ENCODE measurements around the gene SFXN3.

The SFXN3 gene

DNA sequence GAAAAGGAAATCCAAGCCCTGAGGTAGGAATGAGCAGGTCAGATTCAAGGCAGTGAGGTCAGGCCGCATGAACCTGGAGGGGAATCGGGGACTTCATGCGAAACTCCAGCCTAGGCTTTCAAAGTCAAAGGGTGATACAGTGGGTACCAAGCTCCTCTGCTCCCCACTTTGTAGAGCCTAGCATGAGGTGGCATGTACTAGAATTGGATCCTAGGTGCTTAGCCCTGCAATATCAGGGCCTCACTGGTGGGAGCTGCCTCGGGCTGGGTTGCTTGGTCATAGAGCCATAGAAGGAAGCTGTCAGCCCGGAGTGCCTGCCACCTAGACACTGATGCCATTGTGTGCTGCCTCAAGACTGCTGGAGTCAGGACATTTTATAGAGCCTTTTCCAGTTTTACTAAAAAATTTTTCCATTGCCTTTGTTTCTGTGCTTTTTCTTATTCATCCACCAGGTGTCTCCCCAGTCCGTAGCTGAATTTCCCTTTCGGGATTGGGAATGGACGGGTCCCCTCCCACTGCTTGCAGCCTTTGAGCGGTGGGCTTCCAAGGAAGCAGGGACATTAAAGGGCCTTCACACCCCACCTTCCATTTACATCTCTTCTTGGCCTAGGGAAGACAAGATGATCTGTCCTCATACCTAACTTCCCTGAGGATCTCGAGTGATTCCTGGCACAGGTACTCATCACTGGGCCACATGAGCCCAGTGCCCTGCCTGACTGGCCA is 36.9 kb upstream of the SFXN3 start:
- no peak for DNase-seq (ENCODE audit: low read depth)
- TF ChIP-seq, protein P1, sequence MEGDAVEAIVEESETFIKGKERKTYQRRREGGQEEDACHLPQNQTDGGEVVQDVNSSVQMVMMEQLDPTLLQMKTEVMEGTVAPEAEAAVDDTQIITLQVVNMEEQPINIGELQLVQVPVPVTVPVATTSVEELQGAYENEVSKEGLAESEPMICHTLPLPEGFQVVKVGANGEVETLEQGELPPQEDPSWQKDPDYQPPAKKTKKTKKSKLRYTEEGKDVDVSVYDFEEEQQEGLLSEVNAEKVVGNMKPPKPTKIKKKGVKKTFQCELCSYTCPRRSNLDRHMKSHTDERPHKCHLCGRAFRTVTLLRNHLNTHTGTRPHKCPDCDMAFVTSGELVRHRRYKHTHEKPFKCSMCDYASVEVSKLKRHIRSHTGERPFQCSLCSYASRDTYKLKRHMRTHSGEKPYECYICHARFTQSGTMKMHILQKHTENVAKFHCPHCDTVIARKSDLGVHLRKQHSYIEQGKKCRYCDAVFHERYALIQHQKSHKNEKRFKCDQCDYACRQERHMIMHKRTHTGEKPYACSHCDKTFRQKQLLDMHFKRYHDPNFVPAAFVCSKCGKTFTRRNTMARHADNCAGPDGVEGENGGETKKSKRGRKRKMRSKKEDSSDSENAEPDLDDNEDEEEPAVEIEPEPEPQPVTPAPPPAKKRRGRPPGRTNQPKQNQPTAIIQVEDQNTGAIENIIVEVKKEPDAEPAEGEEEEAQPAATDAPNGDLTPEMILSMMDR (IDR thresholded peaks at IDR 0.05; ENCODE audit: low read depth, low read length): peak; percentile 45
- TF ChIP-seq POLR2A (IDR thresholded peaks at IDR 0.05; ENCODE audit: extremely low read depth, insufficient read length) (no peak), MAX (IDR thresholded peaks at IDR 0.05; ENCODE audit: low read depth, low read length) (no peak)
- no peak overlapping the region for H3K4me3 ChIP-seq (ENCODE audit: low read depth, low read length)

- DNase-seq (ENCODE audit: low read depth): no peak
- no peak overlapping the region for H3K4me3 ChIP-seq (ENCODE audit: low read depth, low read length)
- TF ChIP-seq MYC (IDR thresholded peaks at IDR 0.05; ENCODE audit: low read depth, low read length): no peak
- TF ChIP-seq POLR2A (IDR thresholded peaks at IDR 0.05; ENCODE audit: extremely low read depth, insufficient read length): no peak
- TF ChIP-seq, protein P1 (IDR thresholded peaks at IDR 0.05; ENCODE audit: low read depth, low read length): no peak
- no peak for TF ChIP-seq MAX (IDR thresholded peaks at IDR 0.05; ENCODE audit: low read depth, low read length)
Observed at GRCh38 chr10:100995181-100995580, 35.9 kb upstream of the SFXN3 start.

DNA sequence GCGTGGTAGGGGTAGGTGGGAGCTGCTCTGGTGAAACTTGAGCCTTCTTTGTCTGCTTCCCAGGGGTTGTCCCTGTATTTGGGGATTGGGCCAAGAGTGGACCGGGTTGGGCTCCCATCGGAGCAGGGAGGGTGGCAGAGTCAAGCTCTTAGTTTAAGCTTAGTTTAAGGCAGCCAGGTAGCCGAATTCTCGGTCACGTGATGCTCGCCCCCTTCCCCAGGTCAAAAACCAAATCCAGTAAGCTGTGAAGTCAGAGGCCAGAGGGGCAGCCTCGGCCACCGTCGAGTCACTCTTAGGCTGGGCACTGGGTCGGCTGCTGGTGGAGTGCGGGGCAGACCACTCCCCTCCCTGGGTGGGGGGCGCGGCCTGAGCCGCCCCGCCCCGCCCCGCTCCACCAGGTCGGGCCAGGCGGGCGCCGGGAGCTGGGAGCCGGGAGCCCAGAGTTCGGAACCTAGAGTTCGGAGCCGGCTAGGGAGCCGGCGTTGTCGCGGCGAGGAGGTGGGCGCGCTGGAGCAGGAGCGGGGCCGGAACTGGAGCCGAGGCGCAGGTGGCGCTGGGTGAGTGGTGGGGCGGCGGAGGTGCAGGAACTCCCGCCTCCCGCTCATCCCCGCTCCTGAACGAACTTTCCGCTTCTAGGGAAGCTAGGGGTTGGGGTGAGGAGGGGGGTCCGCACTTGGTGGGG is 34.2 kb upstream of the SFXN3 start:
- peak; percentile 25 for TF ChIP-seq POLR2A (IDR thresholded peaks at IDR 0.05; ENCODE audit: extremely low read depth, insufficient read length)
- no peak for TF ChIP-seq MAX (IDR thresholded peaks at IDR 0.05; ENCODE audit: low read depth, low read length)
- H3K4me3 ChIP-seq (ENCODE audit: low read depth, low read length): peak overlapping the region; percentile 66
- peak; percentile 63 for DNase-seq (ENCODE audit: low read depth)

DNA sequence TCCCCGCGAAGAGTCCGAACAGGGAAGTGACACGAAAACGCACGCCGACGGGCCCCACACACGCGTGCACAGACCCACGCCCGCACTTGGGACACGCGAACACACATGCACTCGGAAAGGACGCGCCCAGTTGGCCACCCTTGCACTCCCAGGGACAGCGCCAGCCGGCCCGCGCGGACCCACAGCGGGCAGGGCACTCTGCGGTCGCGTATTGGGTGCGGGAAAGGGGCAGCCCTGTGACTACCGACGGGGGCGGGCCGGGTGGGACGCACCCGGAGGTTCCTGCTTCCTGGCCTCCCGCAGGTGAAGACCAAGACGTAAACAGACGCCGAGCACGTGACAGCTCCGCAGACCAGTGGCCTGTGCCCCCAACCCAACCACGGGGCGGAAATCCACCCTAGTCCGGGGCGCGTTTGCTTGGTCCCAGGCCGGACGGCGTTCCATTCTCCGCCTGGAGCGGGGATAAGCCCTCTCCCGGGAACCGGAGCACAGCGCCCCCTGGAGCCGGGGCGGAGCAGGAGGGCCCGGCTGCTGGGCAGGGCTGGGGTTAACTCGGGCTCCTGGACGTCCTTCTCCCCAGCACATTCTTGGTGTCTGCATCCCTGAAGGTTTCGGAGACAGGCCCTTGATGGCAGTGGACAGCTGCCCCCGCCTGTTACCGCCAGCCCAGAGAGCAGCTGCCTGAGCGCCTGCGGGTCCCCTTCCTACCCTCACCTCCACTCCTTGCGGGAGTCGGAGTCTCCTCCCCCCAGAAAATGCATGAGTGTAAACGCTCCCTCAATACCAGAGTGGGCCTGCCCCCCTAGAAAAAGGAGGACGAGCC is 33.5 kb upstream of the SFXN3 start:
- peak; percentile 19 for TF ChIP-seq POLR2A (IDR thresholded peaks at IDR 0.05; ENCODE audit: extremely low read depth, insufficient read length)
- peak; percentile 75 for TF ChIP-seq MYC (IDR thresholded peaks at IDR 0.05; ENCODE audit: low read depth, low read length)
- peak; percentile 93 for TF ChIP-seq MAX (IDR thresholded peaks at IDR 0.05; ENCODE audit: low read depth, low read length)
- TF ChIP-seq, protein P1 (IDR thresholded peaks at IDR 0.05; ENCODE audit: low read depth, low read length): peak; percentile 93
- peak overlapping the region; percentile 66 for H3K4me3 ChIP-seq (ENCODE audit: low read depth, low read length)
- DNase-seq (ENCODE audit: low read depth): peak; percentile 83

DNA sequence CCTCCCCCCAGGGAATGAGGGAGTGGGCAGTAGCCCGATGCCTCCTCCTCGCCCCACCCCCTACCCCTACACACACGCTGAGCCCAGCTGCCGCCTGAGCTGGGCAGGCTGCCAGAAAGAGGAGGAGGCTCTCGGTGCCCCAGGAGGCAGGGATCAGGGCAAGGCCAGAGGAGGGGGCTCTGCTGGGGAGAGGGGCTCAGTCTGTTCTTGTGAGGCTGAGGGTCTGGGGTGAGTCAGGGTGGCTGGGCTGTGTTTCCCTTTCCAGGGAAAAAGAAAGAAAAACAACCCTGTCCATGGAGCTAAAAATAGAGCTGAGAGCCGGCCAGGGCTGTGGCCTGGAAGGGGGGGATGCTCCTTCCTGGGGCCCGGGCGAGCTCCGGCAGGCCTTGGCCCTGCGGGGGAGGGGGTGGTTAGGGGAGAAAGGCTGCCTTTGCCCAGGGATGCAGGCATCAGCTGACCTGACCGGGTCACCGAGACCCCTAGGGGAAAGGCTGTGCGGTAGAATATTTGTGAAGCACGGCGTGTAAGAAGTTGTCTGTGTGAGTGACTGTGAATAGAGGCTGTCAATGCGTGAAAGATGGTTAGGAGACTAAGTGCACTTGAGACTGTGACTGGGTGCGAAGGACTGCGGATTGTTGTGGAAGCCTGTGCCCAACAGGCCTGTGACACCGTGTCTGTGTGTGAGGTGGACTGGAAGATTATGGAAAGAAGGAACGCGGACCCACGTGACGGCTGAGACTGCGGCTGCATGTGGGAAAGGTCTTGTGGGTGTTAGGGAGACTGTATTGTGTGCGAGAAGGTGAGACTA is 32.6 kb upstream of the SFXN3 start:
- peak overlapping the region; percentile 66 for H3K4me3 ChIP-seq (ENCODE audit: low read depth, low read length)
- TF ChIP-seq MYC (IDR thresholded peaks at IDR 0.05; ENCODE audit: low read depth, low read length): peak; percentile 54
- TF ChIP-seq, protein P1 (IDR thresholded peaks at IDR 0.05; ENCODE audit: low read depth, low read length): no peak
- peak; percentile 9; the same call in 1 of the 2 replicates for TF ChIP-seq MAX (IDR thresholded peaks at IDR 0.05; ENCODE audit: low read depth, low read length)
- TF ChIP-seq POLR2A (IDR thresholded peaks at IDR 0.05; ENCODE audit: extremely low read depth, insufficient read length): no peak
- peak; percentile 86 for DNase-seq (ENCODE audit: low read depth)
